Measurements from ENCODE around the gene NANP. TPM values are rescaled to one million over a fixed set of nuclear protein-coding genes. Genes with fewer than 3 reads are reported as not detected.
"Not testable (repeated sequence)": the region's sequence is repeated elsewhere in the genome, so short reads cannot be mapped to it uniquely, and the experiment has no call there.

The NANP gene
- total RNA-seq, 1 donor from 2014 or later, result 9.8 TPM

DNA sequence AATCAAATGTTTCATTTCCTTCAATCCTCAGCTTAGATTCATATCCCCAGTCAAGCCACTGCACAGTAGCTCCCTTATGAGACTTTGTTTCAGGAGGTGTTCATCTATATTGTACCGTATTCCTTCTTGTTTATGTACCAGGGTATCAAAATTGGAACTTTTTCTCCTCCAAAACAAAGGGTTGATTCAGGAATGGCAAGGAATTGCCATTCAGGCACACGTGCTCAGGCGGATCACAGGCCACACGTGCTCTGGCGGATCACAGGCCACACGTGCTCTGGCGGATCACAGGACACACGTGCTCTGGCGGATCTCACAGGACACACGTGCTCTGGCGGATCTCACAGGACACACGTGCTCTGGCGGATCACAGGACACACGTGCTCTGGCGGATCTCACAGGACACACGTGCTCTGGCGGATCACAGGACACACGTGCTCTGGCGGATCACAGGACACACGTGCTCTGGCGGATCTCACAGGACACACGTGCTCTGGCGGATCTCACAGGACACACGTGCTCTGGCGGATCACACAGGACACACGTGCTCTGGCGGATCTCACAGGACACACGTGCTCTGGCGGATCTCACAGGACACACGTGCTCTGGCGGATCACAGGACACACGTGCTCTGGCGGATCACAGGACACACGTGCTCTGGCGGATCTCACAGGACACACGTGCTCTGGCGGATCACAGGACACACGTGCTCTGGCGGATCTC is 21.5 kb downstream of the NANP start:
- H3K36me3 Mint-ChIP-seq (ENCODE audit: low read depth); intact Hi-C loops (cut with micrococcal nuclease); H3K27me3 Mint-ChIP-seq (ENCODE audit: insufficient read depth); H3K9me3 Mint-ChIP-seq; DNase-seq (ENCODE audit: low spot score); H3K4me3 Mint-ChIP-seq: not testable (repeated sequence)
- peak overlapping the region; percentile 24 for H3K27ac Mint-ChIP-seq
- H3K4me1 Mint-ChIP-seq (ENCODE audit: low read depth), result peaks cover 11% of the 10 kb centered on the region

DNA sequence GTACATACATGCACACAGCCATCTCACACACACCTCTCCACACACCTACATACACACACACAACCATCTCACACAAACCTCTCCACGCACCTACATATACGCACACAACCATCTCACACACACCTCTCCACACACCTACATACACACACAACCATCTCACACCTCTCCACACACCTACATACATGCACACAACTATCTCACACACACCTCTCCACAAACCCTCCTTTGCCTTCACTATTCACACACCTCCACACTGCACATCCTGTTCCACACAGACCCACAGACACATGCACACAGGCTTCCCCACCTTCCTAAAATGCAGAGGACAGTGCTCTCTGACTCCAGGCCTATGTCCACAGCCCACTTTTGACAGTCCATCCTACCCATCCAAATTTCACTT is 22.2 kb downstream of the NANP start:
- no peak for DNase-seq (ENCODE audit: low spot score)
- Mint-ChIP-seq H3K27me3 (ENCODE audit: insufficient read depth) (no peaks in the 10 kb centered on the region), H3K27ac (peak overlapping the region; percentile 24), H3K4me3 (no peak overlapping the region), H3K4me1 (ENCODE audit: low read depth) (peaks cover 11% of the 10 kb centered on the region), H3K36me3 (ENCODE audit: low read depth) (no peaks in the 10 kb centered on the region), H3K9me3 (no peaks in the 10 kb centered on the region)
- intact Hi-C loops (cut with micrococcal nuclease), result no loop called here

DNA sequence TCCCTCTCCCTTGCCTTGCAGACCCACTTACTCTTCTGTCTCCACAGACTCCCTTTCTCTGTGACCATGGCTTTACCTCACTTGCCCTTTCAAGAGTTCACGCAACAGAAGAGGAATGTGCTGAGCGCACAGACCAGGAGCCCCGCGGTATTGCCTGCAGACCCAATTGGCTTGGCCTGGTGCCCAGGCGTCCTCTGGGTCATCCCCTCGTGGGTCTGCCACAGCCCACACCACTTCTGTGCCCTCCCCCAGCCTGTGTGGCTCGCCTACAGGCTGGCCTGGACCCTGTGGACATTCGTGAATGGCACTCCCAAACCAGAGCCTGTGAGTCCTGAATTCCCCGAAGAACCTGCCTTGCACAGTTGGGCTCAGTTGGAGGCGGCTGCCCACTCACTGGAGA is 23.2 kb downstream of the NANP start:
- Mint-ChIP-seq H3K27ac (no peak overlapping the region), H3K4me1 (ENCODE audit: low read depth) (peaks cover 11% of the 10 kb centered on the region), H3K36me3 (ENCODE audit: low read depth) (no peaks in the 10 kb centered on the region), H3K27me3 (ENCODE audit: insufficient read depth) (peaks cover 2% of the 10 kb centered on the region), H3K4me3 (no peak overlapping the region), H3K9me3 (no peaks in the 10 kb centered on the region)
- intact Hi-C loops (cut with micrococcal nuclease), result no loop called here
- DNase-seq (ENCODE audit: low spot score), result no peak

DNA sequence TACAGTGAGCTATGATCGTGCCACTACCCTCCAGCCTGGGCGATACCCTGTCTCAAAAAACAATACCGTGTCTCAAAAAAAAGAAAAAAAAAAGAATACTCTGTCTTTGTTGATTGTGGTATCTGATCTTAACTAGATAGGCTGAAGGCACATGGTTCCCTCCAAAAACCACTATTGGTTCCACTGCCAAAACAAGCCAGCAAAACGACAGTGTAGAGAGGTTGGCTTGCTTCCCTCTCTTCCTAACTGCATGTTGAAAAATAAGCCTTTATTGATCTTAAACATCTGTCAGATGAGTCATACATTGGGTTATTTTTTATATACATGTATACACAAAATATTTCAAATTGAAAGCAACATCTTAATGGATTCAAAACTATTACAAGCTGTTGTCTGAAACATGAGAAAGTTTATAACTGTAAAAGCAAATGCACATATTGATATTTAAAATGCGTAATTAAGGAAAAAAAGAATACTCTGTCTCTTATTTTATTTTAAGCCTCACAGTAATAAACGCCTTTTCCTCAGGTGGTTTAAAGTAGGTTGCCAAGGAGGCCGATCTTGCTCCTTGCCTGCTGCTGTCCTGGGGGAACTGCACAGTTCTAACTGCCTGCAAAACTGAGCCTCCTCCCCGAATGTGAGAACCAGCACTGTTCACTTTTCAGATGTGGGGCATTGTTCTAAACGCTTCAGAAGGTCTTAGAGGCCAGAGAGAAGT is 31.5 kb downstream of the NANP start:
- intact Hi-C loops (cut with micrococcal nuclease), result no loop called here
- peaks cover 5% of the 10 kb centered on the region for H3K27me3 Mint-ChIP-seq (ENCODE audit: insufficient read depth)
- H3K9me3 Mint-ChIP-seq, result no peaks in the 10 kb centered on the region
- DNase-seq (ENCODE audit: low spot score), result no peak
- no peak overlapping the region for H3K27ac Mint-ChIP-seq
- H3K4me1 Mint-ChIP-seq (ENCODE audit: low read depth), result no peaks in the 10 kb centered on the region
- no peaks in the 10 kb centered on the region for H3K36me3 Mint-ChIP-seq (ENCODE audit: low read depth)
- H3K4me3 Mint-ChIP-seq, result no peak overlapping the region

DNA sequence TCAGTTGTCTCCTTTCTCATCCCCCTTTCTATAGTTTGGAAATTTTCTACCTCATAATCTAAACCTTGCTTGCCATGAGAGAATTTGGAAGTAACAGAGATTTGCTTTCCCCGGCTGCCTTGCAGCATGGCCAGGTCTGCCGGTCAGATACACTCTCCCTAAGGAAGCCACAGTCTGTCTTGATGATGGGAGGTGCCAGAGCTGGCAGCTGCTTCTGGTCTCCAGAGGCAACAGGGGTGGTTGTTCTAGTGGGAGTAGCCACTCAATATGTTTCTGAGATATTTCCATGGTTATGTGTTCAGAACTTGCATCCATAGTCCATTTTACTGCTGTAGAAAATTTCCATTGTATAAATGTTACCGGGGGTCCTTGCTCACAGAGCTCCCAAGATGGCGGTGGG is 33.0 kb downstream of the NANP start:
- H3K4me1 Mint-ChIP-seq (ENCODE audit: low read depth); DNase-seq (ENCODE audit: low spot score); H3K27me3 Mint-ChIP-seq (ENCODE audit: insufficient read depth); H3K9me3 Mint-ChIP-seq; H3K4me3 Mint-ChIP-seq; H3K27ac Mint-ChIP-seq; H3K36me3 Mint-ChIP-seq (ENCODE audit: low read depth); intact Hi-C loops (cut with micrococcal nuclease): not testable (repeated sequence)

DNA sequence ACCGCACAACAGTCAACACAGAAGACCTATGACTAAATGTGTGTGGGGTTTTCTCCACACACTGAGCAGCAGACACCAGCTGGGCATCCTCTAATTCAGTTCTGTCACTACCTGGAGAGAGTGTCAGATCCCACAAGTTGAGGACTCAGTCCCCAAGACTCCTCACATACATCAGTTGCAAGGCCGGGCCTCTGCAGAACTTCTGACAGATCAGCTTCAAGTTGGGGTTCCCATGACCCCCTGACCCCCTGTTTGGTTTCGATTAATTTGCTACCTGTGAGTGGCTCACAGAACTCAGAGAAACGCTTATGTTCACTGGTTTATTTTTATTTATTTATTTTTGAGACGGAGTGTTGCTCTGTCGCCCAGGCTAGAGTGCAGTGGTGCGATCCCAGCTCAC is 35.3 kb downstream of the NANP start:
- intact Hi-C loops (cut with micrococcal nuclease), result loop anchor here (10.0 kb wide), 1 partner anchor 184 kb away; the partner anchor contains the start of gene GINS1
- Mint-ChIP-seq H3K27ac (no peak overlapping the region), H3K4me1 (ENCODE audit: low read depth) (peaks cover 9% of the 10 kb centered on the region), H3K36me3 (ENCODE audit: low read depth) (peaks cover 1% of the 10 kb centered on the region), H3K9me3 (no peaks in the 10 kb centered on the region), H3K4me3 (no peak overlapping the region), H3K27me3 (ENCODE audit: insufficient read depth) (peaks cover 10% of the 10 kb centered on the region)
- no peak for DNase-seq (ENCODE audit: low spot score)

DNA sequence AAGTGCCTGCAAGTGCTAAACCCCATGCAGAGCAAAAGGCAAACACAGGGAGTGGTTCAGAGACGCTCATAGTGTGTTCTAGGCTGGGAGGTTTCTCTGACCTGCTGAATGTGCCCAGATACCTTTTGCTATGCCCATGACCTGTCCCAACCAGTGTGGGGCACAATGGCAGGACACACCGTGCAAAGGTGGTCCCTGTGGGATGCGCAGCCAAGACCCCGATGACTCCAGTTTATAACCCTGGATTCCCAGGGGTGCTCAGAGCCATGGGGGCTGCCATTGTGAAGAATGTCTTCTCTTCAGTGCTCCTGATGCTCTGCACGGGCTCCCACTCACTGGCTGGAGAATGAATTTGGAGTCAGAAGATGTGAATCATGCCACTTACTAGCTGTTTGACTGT is 36.3 kb downstream of the NANP start:
- Mint-ChIP-seq H3K36me3 (ENCODE audit: low read depth) (peaks cover 1% of the 10 kb centered on the region), H3K9me3 (no peaks in the 10 kb centered on the region), H3K4me3 (no peak overlapping the region), H3K27ac (no peak overlapping the region), H3K4me1 (ENCODE audit: low read depth) (peaks cover 12% of the 10 kb centered on the region), H3K27me3 (ENCODE audit: insufficient read depth) (peaks cover 11% of the 10 kb centered on the region)
- DNase-seq (ENCODE audit: low spot score), result no peak
- intact Hi-C loops (cut with micrococcal nuclease), result loop anchor here (10.0 kb wide), 1 partner anchor 183 kb away; the partner anchor contains the start of gene GINS1

DNA sequence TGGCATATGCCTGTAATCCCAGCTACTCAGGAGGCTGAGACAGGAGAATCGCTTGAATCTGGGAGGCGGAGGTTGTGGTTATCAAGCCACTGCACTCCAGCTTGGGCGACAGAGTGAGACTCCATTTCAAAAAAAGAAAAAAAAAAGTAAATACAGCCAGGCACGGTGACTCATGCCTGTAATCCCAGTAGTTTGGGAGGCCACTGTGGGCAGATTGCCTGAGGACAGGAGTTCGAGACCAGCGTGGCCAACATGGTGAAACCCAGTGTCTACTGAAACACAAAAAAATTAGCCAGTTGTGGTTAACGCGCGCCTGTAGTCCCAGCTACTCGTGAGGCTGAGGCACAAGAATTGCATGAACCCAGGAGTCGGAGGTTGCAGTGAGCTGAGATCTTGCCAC is 36.9 kb downstream of the NANP start:
- intact Hi-C loops (cut with micrococcal nuclease), result loop anchor here (10.0 kb wide), 1 partner anchor 182 kb away; the partner anchor contains the start of gene GINS1
- no peak overlapping the region for H3K27ac Mint-ChIP-seq
- H3K4me3 Mint-ChIP-seq, result no peak overlapping the region
- no peak for DNase-seq (ENCODE audit: low spot score)
- peaks cover 1% of the 10 kb centered on the region for H3K36me3 Mint-ChIP-seq (ENCODE audit: low read depth)
- no peaks in the 10 kb centered on the region for H3K9me3 Mint-ChIP-seq
- H3K4me1 Mint-ChIP-seq (ENCODE audit: low read depth), result peaks cover 12% of the 10 kb centered on the region
- H3K27me3 Mint-ChIP-seq (ENCODE audit: insufficient read depth), result peaks cover 11% of the 10 kb centered on the region

DNA sequence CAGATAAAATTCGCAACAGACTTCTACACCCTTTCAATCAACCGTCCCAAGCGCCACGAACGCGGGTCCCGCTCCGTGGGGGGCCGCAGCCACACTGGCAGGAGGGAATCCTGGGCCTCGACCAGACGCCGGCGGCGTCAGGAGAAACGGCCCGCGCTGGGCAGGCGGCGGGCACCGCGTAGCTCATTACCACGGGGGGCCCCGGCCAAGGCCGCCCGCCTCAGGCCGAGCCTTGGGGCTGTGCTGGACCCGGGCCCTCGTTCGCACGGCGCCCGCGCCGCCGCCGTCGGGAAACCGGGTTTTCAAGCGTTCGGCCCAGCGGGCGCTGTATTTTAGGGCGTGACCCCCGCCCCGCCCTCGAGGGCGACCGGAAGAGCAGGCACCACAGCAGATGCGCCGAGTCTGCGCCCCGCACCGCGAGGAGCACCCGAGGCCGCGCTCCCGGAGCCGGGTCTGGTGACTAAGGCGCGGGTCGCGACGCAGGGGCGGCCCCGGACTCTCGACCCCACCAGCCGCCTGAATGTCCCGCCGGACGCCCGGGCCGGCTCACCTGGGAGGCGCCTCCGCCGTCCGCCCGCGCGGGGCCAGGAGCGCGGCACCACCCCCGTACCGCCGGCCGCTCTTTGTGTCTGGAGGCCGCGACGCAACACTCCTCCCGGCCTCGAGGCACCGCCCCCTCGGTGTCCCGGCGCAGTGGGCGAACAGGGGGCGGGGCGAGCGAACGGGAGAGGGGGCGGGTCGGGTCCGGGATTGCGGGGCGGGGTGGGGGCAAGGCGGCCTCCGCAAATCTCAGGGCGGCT is 38.7 kb downstream of the NANP start, which contains the start of gene NINL:
TSS of gene NINL (minus strand) at position 627 of the 800 bp plus-strand sequence. CDS start 58,944 bp downstream, outside the sequence.
- H3K27ac Mint-ChIP-seq, result peak within 1 kb of the TSS; percentile 64
- peak; percentile 50 for DNase-seq (ENCODE audit: low spot score)
- peak within 1 kb of the TSS; percentile 84 for H3K4me3 Mint-ChIP-seq
- peaks cover 8% of the 10 kb centered on the region for H3K27me3 Mint-ChIP-seq (ENCODE audit: insufficient read depth)
- H3K36me3 Mint-ChIP-seq (ENCODE audit: low read depth), result peaks cover 1% of the 10 kb centered on the region
- H3K9me3 Mint-ChIP-seq, result no peaks in the 10 kb centered on the region
- intact Hi-C loops (cut with micrococcal nuclease), result loop anchor here (1.0 to 10.0 kb wide), 4 partner anchors 39 to 526 kb away; partner anchors contain the start of genes ACSS1, GINS1, NANP and ZNF337
- peaks cover 12% of the 10 kb centered on the region for H3K4me1 Mint-ChIP-seq (ENCODE audit: low read depth)

DNA sequence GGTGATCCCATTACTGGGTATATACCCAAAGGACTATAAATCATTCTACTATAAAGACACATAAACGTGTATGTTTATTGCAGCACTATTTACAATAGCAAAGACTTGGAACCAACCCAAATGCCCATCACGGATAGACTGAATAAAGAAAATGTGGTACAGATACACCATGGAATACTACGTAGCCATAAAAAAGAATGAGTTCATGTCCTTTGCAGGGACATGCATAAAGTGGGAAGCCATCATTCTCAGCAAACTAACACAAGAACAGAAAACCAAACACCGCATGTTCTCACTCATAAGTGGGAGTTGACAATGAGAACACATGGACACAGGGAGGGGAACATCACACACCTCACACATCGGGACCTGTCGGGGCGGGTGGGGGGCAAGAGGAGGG is 40.2 kb downstream of the NANP start:
- H3K4me3 Mint-ChIP-seq, result peak overlapping the region; percentile 61
- H3K27me3 Mint-ChIP-seq (ENCODE audit: insufficient read depth); H3K36me3 Mint-ChIP-seq (ENCODE audit: low read depth); DNase-seq (ENCODE audit: low spot score); H3K9me3 Mint-ChIP-seq: not testable (repeated sequence)
- intact Hi-C loops (cut with micrococcal nuclease), result loop anchor here (2.0 to 10.0 kb wide), 3 partner anchors 113 to 525 kb away; partner anchors contain the start of genes ACSS1, GINS1 and ZNF337
- peak overlapping the region; percentile 35 for H3K27ac Mint-ChIP-seq
- H3K4me1 Mint-ChIP-seq (ENCODE audit: low read depth), result peaks cover 12% of the 10 kb centered on the region

DNA sequence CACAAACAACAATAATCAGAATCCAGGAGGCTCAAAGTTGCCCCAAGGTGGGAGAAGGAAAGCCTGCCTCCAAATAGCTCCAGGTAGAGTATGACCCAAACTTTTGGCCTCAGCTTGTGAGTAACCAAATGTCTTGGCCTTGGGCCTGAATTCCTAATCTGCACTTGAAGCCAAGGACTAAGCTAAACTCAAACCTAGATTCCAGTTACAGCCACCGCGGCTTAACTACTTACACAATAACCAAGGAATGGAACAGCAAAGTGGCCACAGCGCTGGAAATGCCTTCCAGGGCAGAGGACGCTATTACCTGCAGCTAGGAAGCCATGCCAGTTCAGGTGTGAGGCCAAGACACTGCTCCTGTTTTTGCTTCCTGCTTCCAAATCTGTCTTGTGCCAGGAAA is 43.1 kb downstream of the NANP start:
- Mint-ChIP-seq H3K9me3 (no peaks in the 10 kb centered on the region), H3K36me3 (ENCODE audit: low read depth) (peaks cover 1% of the 10 kb centered on the region), H3K27ac (no peak overlapping the region), H3K4me3 (no peak overlapping the region), H3K27me3 (ENCODE audit: insufficient read depth) (peaks cover 8% of the 10 kb centered on the region), H3K4me1 (ENCODE audit: low read depth) (peaks cover 12% of the 10 kb centered on the region)
- no peak for DNase-seq (ENCODE audit: low spot score)
- intact Hi-C loops (cut with micrococcal nuclease), result loop anchor here (10.0 kb wide), 1 partner anchor 176 kb away; the partner anchor contains the start of gene GINS1

DNA sequence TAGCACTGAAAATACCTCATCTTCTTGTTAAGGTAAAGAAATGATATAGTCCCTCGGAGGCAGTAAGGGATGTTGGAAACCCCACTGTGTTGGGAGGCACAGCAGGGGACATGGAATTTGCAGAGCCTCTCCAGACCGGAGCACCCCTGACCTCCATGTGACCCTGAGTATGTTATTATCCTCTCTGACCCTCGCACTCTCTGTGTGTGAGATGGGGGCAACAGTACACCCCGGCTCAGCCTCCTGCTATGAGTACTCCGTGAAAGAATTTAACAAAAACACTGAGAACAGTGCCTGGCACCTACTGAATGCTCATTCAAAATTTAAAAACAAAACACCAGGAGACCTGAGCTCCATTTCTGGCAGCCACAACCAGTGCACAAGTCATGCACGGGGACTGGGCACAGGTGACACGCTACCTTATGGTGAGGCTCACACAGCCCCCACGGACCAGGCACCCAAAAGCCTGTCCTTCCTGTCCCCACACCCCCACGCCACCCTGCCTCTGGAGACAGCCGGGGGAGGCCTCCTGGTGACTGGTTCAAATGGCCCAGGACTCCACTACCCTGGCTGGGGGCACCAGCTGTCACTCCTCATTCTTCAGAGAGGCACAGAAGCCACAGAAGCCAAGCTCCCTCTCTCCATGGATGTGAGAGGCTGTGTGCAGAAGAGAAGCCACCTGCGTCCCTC is 44.6 kb downstream of the NANP start:
- no peak for DNase-seq (ENCODE audit: low spot score)
- peaks cover 6% of the 10 kb centered on the region for H3K4me1 Mint-ChIP-seq (ENCODE audit: low read depth)
- no peak overlapping the region for H3K27ac Mint-ChIP-seq
- H3K9me3 Mint-ChIP-seq, result no peaks in the 10 kb centered on the region
- no peak overlapping the region for H3K4me3 Mint-ChIP-seq
- H3K36me3 Mint-ChIP-seq (ENCODE audit: low read depth), result no peaks in the 10 kb centered on the region
- intact Hi-C loops (cut with micrococcal nuclease), result no loop called here
- peaks cover 5% of the 10 kb centered on the region for H3K27me3 Mint-ChIP-seq (ENCODE audit: insufficient read depth)
